ENCODE results near the gene ZIC2.
A peak's percentile ranks its signal among the peaks of the same experiment; 100 is the strongest.

ZIC2 gene

GRCh38 chr13:99973808-99974185, 7.8 kb upstream of the ZIC2 start:
- no peak overlapping the region for H3K4me3 ChIP-seq (ENCODE audit: low read depth, low read length)

- H3K4me3 ChIP-seq (ENCODE audit: low read depth, low read length), result peak overlapping the region; percentile 13
Measured at GRCh38 chr13:99974296-99974938, 7.2 kb upstream of the ZIC2 start.

- peak overlapping the region; percentile 13 for H3K4me3 ChIP-seq (ENCODE audit: low read depth, low read length)
Measured at GRCh38 chr13:99974939-99975561, 6.5 kb upstream of the ZIC2 start.

GRCh38 chr13:99975626-99976025, 6.0 kb upstream of the ZIC2 start:
- no peak overlapping the region for H3K4me3 ChIP-seq (ENCODE audit: low read depth, low read length)

- H3K4me3 ChIP-seq (ENCODE audit: low read depth, low read length), result no peak overlapping the region
Measured at GRCh38 chr13:99976575-99976974, 5.0 kb upstream of the ZIC2 start.

GRCh38 chr13:99977334-99977911, 4.2 kb upstream of the ZIC2 start:
- no peak overlapping the region for H3K4me3 ChIP-seq (ENCODE audit: low read depth, low read length)

GRCh38 chr13:99977912-99978798, 3.4 kb upstream of the ZIC2 start:
- peak overlapping the region; percentile 8 for H3K4me3 ChIP-seq (ENCODE audit: low read depth, low read length)

GRCh38 chr13:99978799-99979452, 2.7 kb upstream of the ZIC2 start:
- H3K4me3 ChIP-seq (ENCODE audit: low read depth, low read length), result peak overlapping the region; percentile 50

- H3K4me3 ChIP-seq (ENCODE audit: low read depth, low read length), result peak overlapping the region; percentile 50
Measured at GRCh38 chr13:99979453-99980200, 2.0 kb upstream of the ZIC2 start.

GRCh38 chr13:99980201-99980823, 1.3 kb upstream of the ZIC2 start:
- peak overlapping the region; percentile 56 for H3K4me3 ChIP-seq (ENCODE audit: low read depth, low read length)

GRCh38 chr13:99980824-99981734, 505 bp upstream of the ZIC2 start:
- peak overlapping the region; percentile 72 for H3K4me3 ChIP-seq (ENCODE audit: low read depth, low read length)

GRCh38 chr13:99982036-99982730, 599 bp downstream of the ZIC2 start:
- peak overlapping the region; percentile 83 for H3K4me3 ChIP-seq (ENCODE audit: low read depth, low read length)

- H3K4me3 ChIP-seq (ENCODE audit: low read depth, low read length), result peak overlapping the region; percentile 83
Measured at GRCh38 chr13:99982731-99983498, 1.3 kb downstream of the ZIC2 start.

- peak overlapping the region; percentile 83 for H3K4me3 ChIP-seq (ENCODE audit: low read depth, low read length)
Measured at GRCh38 chr13:99983499-99984401, 2.2 kb downstream of the ZIC2 start.

- peak overlapping the region; percentile 83 for H3K4me3 ChIP-seq (ENCODE audit: low read depth, low read length)
Measured at GRCh38 chr13:99984461-99985240, 3.1 kb downstream of the ZIC2 start.
